WTC11 (cell line): Measurements from ENCODE around the gene RADIL. TPM values are rescaled to one million over a fixed set of nuclear protein-coding genes. Genes with fewer than 3 reads are reported as not detected.

Experiments used
- ATAC-seq: fragments of 200-7000 bp; cut with Tn5 transposase; 2 replicates; pipeline ENCODE4 v1.10.0; 2021; ENCODE audit warnings: mild to moderate bottlenecking, moderate library complexity
- CTCF ChIA-PET: fragments of 300-600 bp; sonication (Branson Sonifier 250); formaldehyde crosslinking; loops from one replicate; lab custom pipeline; 2021; ENCODE audit warnings: antibody characterized with exemption; lab: Charles Lee
- POLR2A ChIA-PET: fragments of 350-600 bp; sonication (Branson Sonifier 250); formaldehyde crosslinking; loops from one replicate; lab custom pipeline; 2021; ENCODE audit warnings: antibody characterized with exemption; lab: Charles Lee
- DNase-seq: peaks from one replicate; pipeline ENCODE4 v3.0.0; 2021; ENCODE audit warnings: low spot score
- H3K27ac Mint-ChIP-seq: 2 replicates; pipeline ENCODE4 v1.8.0; 2021; ENCODE audit warnings: mixed read lengths
- H3K27me3 Mint-ChIP-seq: 2 replicates; pipeline ENCODE4 v1.8.0; 2021; ENCODE audit warnings: low read depth, mild to moderate bottlenecking, moderate library complexity, mixed read lengths
- H3K36me3 Mint-ChIP-seq: 2 replicates; pipeline ENCODE4 v1.8.0; 2021; ENCODE audit warnings: mixed read lengths
- H3K4me1 Mint-ChIP-seq: 2 replicates; pipeline ENCODE4 v1.8.0; 2022; ENCODE audit warnings: mixed read lengths
- H3K4me3 Mint-ChIP-seq: 2 replicates; pipeline ENCODE4 v1.8.0; 2021; ENCODE audit warnings: mild to moderate bottlenecking, moderate library complexity, mixed read lengths
- H3K9me3 Mint-ChIP-seq: 2 replicates; pipeline ENCODE4 v1.8.0; 2021; ENCODE audit warnings: mixed read lengths
- ATF2 ChIP-seq: sonication (generic); formaldehyde crosslinking; IDR thresholded peaks from 2 replicates; pipeline ENCODE4 v1.8.1; 2022; ENCODE audit warnings: low read depth, missing genetic modification reagents, borderline replicate concordance
- CREB1 ChIP-seq: sonication (generic); formaldehyde crosslinking; IDR thresholded peaks from 2 replicates; pipeline ENCODE4 v1.8.0; 2023; ENCODE audit warnings: mild to moderate bottlenecking, missing genetic modification reagents
- EMX1 ChIP-seq: fragments of 250-450 bp; sonication (Bioruptor Pico); IDR thresholded peaks from 2 replicates; pipeline ENCODE4 v1.8.0; 2021; ENCODE audit warnings: mild to moderate bottlenecking
- FOXP1 ChIP-seq: sonication (generic); formaldehyde crosslinking; IDR thresholded peaks from 2 replicates; pipeline ENCODE4 v1.8.0; 2022; ENCODE audit warnings: missing genetic modification reagents, mild to moderate bottlenecking, moderate library complexity, borderline replicate concordance
- GRHL2 ChIP-seq: fragments of 250-450 bp; sonication (Bioruptor Pico); IDR thresholded peaks from 2 replicates; pipeline ENCODE4 v1.8.0; 2022; ENCODE audit warnings: mild to moderate bottlenecking, moderate library complexity; ENCODE audit not compliant: insufficient replicate concordance, severe bottlenecking
- GTF2I ChIP-seq: fragments of 250-450 bp; sonication (Bioruptor Pico); conservative IDR thresholded peaks from 2 replicates; pipeline ENCODE4 v1.4.0; 2021; ENCODE audit warnings: mild to moderate bottlenecking
- HMGA2 ChIP-seq: fragments of 250-450 bp; sonication (Bioruptor Pico); IDR thresholded peaks from 2 replicates; pipeline ENCODE4 v1.4.0; 2021; ENCODE audit warnings: mild to moderate bottlenecking, moderate library complexity
- HMGXB4 ChIP-seq: sonication (generic); formaldehyde crosslinking; IDR thresholded peaks from 2 replicates; pipeline ENCODE4 v1.8.1; 2023; ENCODE audit warnings: mild to moderate bottlenecking, moderate library complexity, missing genetic modification reagents
- JUN ChIP-seq: sonication (generic); formaldehyde crosslinking; IDR thresholded peaks from 2 replicates; pipeline ENCODE4 v1.8.0; 2023; ENCODE audit warnings: mild to moderate bottlenecking, missing genetic modification reagents
- KAT7 ChIP-seq: sonication (generic); formaldehyde crosslinking; IDR thresholded peaks from 2 replicates; pipeline ENCODE4 v1.8.1; 2023; ENCODE audit warnings: missing genetic modification reagents, mild to moderate bottlenecking, borderline replicate concordance
- NR3C1 ChIP-seq: sonication (generic); formaldehyde crosslinking; conservative IDR thresholded peaks from 2 replicates; pipeline ENCODE4 v1.8.1; 2023; ENCODE audit warnings: low read depth, mild to moderate bottlenecking, missing genetic modification reagents
- PREB ChIP-seq: sonication (generic); formaldehyde crosslinking; IDR thresholded peaks from 2 replicates; pipeline ENCODE4 v1.8.1; 2022; ENCODE audit warnings: mild to moderate bottlenecking, missing genetic modification reagents, moderate library complexity, borderline replicate concordance
- SMAD4 ChIP-seq: sonication (generic); formaldehyde crosslinking; IDR thresholded peaks from 2 replicates; pipeline ENCODE4 v1.8.0; 2022; ENCODE audit warnings: mild to moderate bottlenecking, missing genetic modification reagents
- TCF7 ChIP-seq: sonication (generic); formaldehyde crosslinking; IDR thresholded peaks from 2 replicates; pipeline ENCODE4 v1.8.0; 2022; ENCODE audit warnings: mild to moderate bottlenecking, low read depth, missing genetic modification reagents, moderate library complexity
- TP53 ChIP-seq: sonication (generic); formaldehyde crosslinking; IDR thresholded peaks from 2 replicates; pipeline ENCODE4 v1.8.1; 2023; ENCODE audit warnings: mild to moderate bottlenecking, missing genetic modification reagents
- ZNF263 ChIP-seq: sonication (generic); formaldehyde crosslinking; IDR thresholded peaks from 2 replicates; pipeline ENCODE4 v1.8.1; 2022; ENCODE audit warnings: low read depth, mild to moderate bottlenecking, moderate library complexity, missing genetic modification reagents
- ZNF416 ChIP-seq: fragments of 250-450 bp; sonication (Bioruptor Pico); IDR thresholded peaks from 2 replicates; pipeline ENCODE4 v1.9.0; 2021; ENCODE audit warnings: mild to moderate bottlenecking, inconsistent platforms
- ZNF423 ChIP-seq: fragments of 250-450 bp; sonication (Bioruptor Pico); IDR thresholded peaks from 2 replicates; pipeline ENCODE4 v2.1.2; 2022; ENCODE audit warnings: mild to moderate bottlenecking, moderate library complexity
- total RNA-seq: library from RNA; stranded (reverse); gene quantifications from 3 replicates; pipeline ENCODE4 v1.2.3, GENCODE V29; 2021
- TF ChIP-seq, protein P1 (sequence below): sonication (generic); formaldehyde crosslinking; IDR thresholded peaks from 2 replicates; pipeline ENCODE4 v1.8.1; 2023; ENCODE audit warnings: mild to moderate bottlenecking, missing genetic modification reagents
- TF ChIP-seq, protein P2 (sequence below): sonication (generic); formaldehyde crosslinking; IDR thresholded peaks from 2 replicates; pipeline ENCODE4 v1.8.0; 2023; ENCODE audit warnings: missing genetic modification reagents
- TF ChIP-seq, protein P3 (sequence below): sonication (generic); formaldehyde crosslinking; IDR thresholded peaks from 2 replicates; pipeline ENCODE4 v1.8.1; 2023; ENCODE audit warnings: mild to moderate bottlenecking, missing genetic modification reagents, borderline replicate concordance

The RADIL gene
- total RNA-seq, 1 experiment from 2014 or later, result 11.1 TPM

GRCh38 chr7:4814433-4814832, 69.1 kb downstream of the RADIL start:
- CTCF ChIA-PET, result interaction anchor here (1.1 to 3.4 kb wide), 5 partner anchors 15 to 274 kb away, joined by 3 to 17 read pairs (median 9); partner anchors contain the start of gene RADIL
- POLR2A ChIA-PET, result no interaction called here
- H3K9me3 Mint-ChIP-seq, result peaks cover 7% of the 10 kb centered on the region
- no peak overlapping the region for H3K27ac Mint-ChIP-seq
- no peak overlapping the region for H3K4me3 Mint-ChIP-seq
- no peak for TF ChIP-seq FOXP1
- no peak for TF ChIP-seq NR3C1 (CRISPR knock-in tag)
- TF ChIP-seq CREB1 (CRISPR knock-in tag), result no peak
- TF ChIP-seq HMGXB4 (CRISPR knock-in tag), result no peak
- no peak for TF ChIP-seq SMAD4
- TF ChIP-seq ZNF423, result no peak
- TF ChIP-seq, protein P1, sequence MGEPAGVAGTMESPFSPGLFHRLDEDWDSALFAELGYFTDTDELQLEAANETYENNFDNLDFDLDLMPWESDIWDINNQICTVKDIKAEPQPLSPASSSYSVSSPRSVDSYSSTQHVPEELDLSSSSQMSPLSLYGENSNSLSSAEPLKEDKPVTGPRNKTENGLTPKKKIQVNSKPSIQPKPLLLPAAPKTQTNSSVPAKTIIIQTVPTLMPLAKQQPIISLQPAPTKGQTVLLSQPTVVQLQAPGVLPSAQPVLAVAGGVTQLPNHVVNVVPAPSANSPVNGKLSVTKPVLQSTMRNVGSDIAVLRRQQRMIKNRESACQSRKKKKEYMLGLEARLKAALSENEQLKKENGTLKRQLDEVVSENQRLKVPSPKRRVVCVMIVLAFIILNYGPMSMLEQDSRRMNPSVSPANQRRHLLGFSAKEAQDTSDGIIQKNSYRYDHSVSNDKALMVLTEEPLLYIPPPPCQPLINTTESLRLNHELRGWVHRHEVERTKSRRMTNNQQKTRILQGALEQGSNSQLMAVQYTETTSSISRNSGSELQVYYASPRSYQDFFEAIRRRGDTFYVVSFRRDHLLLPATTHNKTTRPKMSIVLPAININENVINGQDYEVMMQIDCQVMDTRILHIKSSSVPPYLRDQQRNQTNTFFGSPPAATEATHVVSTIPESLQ (CRISPR knock-in tag), result no peak
- no peak for TF ChIP-seq PREB (CRISPR knock-in tag)
- TF ChIP-seq HMGA2 (CRISPR knock-in tag), result no peak
- TF ChIP-seq GRHL2 (CRISPR knock-in tag), result no peak
- no peak for TF ChIP-seq ZNF263 (CRISPR knock-in tag)
- no peak for TF ChIP-seq ZNF416 (CRISPR knock-in tag)
- TF ChIP-seq JUN (CRISPR knock-in tag), result no peak
- no peak for TF ChIP-seq KAT7 (CRISPR knock-in tag)
- TF ChIP-seq TCF7, result no peak
- TF ChIP-seq ATF2, result no peak
- peaks cover 3% of the 10 kb centered on the region; the same call in 1 of the 2 replicates for H3K36me3 Mint-ChIP-seq
- DNase-seq (no peak), ATAC-seq (no peak)
- H3K27me3 Mint-ChIP-seq, result peaks cover 8% of the 10 kb centered on the region
- H3K4me1 Mint-ChIP-seq, result no peaks in the 10 kb centered on the region

GRCh38 chr7:4809666-4810065, 73.8 kb downstream of the RADIL start:
- CTCF ChIA-PET, result interaction anchor here (2.1 kb wide), 1 partner anchor 11 kb away, joined by 6 read pairs; no protein-coding TSS in a partner anchor
- Mint-ChIP-seq H3K27ac (no peak overlapping the region), H3K9me3 (peaks cover 7% of the 10 kb centered on the region), H3K4me1 (no peaks in the 10 kb centered on the region), H3K4me3 (no peak overlapping the region; the same call in 1 of the 2 replicates), H3K36me3 (peaks cover 3% of the 10 kb centered on the region; the same call in 1 of the 2 replicates), H3K27me3 (peaks cover 24% of the 10 kb centered on the region)
- TF ChIP-seq, protein P2, sequence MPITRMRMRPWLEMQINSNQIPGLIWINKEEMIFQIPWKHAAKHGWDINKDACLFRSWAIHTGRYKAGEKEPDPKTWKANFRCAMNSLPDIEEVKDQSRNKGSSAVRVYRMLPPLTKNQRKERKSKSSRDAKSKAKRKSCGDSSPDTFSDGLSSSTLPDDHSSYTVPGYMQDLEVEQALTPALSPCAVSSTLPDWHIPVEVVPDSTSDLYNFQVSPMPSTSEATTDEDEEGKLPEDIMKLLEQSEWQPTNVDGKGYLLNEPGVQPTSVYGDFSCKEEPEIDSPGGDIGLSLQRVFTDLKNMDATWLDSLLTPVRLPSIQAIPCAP (CRISPR knock-in tag), result no peak
- TF ChIP-seq, protein P3, sequence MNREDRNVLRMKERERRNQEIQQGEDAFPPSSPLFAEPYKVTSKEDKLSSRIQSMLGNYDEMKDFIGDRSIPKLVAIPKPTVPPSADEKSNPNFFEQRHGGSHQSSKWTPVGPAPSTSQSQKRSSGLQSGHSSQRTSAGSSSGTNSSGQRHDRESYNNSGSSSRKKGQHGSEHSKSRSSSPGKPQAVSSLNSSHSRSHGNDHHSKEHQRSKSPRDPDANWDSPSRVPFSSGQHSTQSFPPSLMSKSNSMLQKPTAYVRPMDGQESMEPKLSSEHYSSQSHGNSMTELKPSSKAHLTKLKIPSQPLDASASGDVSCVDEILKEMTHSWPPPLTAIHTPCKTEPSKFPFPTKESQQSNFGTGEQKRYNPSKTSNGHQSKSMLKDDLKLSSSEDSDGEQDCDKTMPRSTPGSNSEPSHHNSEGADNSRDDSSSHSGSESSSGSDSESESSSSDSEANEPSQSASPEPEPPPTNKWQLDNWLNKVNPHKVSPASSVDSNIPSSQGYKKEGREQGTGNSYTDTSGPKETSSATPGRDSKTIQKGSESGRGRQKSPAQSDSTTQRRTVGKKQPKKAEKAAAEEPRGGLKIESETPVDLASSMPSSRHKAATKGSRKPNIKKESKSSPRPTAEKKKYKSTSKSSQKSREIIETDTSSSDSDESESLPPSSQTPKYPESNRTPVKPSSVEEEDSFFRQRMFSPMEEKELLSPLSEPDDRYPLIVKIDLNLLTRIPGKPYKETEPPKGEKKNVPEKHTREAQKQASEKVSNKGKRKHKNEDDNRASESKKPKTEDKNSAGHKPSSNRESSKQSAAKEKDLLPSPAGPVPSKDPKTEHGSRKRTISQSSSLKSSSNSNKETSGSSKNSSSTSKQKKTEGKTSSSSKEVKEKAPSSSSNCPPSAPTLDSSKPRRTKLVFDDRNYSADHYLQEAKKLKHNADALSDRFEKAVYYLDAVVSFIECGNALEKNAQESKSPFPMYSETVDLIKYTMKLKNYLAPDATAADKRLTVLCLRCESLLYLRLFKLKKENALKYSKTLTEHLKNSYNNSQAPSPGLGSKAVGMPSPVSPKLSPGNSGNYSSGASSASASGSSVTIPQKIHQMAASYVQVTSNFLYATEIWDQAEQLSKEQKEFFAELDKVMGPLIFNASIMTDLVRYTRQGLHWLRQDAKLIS, result no peak
- TF ChIP-seq TP53 (CRISPR knock-in tag) (no peak), EMX1 (CRISPR knock-in tag) (no peak), GTF2I (CRISPR knock-in tag) (no peak), HMGA2 (CRISPR knock-in tag) (0 out of 2 replicates have a peak, but pooled peaks have one; percentile 45)
- ATAC-seq (no peak), DNase-seq (no peak)
- POLR2A ChIA-PET, result no interaction called here
